ENCODE measurements around the gene LCE3E.

Gene LCE3E

GRCh38 chr1:152546704-152547103 lies 19.9 kb downstream of the LCE3E start:
- H3K4me3 ChIP-seq (ENCODE audit: low read length), result no peak overlapping the region
- no peaks in the 10 kb centered on the region for H3K4me1 ChIP-seq (ENCODE audit: control insufficient read depth, insufficient read depth, low read length)
- no peaks in the 10 kb centered on the region for H3K36me3 ChIP-seq (ENCODE audit: control insufficient read depth, insufficient read depth, low read length)

GRCh38 chr1:152543820-152544219 lies 22.8 kb downstream of the LCE3E start:
- Histone ChIP-seq H3K4me1 (ENCODE audit: control insufficient read depth, insufficient read depth, low read length) (no peaks in the 10 kb centered on the region), H3K4me3 (ENCODE audit: low read length) (no peak overlapping the region), H3K27me3 (ENCODE audit: control insufficient read depth, insufficient read depth, low read length) (no peaks in the 10 kb centered on the region), H3K36me3 (ENCODE audit: control insufficient read depth, insufficient read depth, low read length) (no peaks in the 10 kb centered on the region), H3K9ac (ENCODE audit: low read length) (no peak overlapping the region), H3K9me3 (ENCODE audit: control insufficient read depth, low read length) (no peaks in the 10 kb centered on the region)

More at GRCh38 chr1:152546704-152547103, 19.9 kb downstream of the LCE3E start:
- Histone ChIP-seq H3K9me3 (ENCODE audit: control insufficient read depth, low read length) (no peaks in the 10 kb centered on the region), H3K27me3 (ENCODE audit: control insufficient read depth, insufficient read depth, low read length) (no peaks in the 10 kb centered on the region), H3K9ac (ENCODE audit: low read length) (no peak overlapping the region)

GRCh38 chr1:152539901-152540300 lies 26.7 kb downstream of the LCE3E start:
- Histone ChIP-seq H3K27me3 (ENCODE audit: control insufficient read depth, insufficient read depth, low read length) (no peaks in the 10 kb centered on the region), H3K9ac (ENCODE audit: low read length) (no peak overlapping the region), H3K4me3 (ENCODE audit: low read length) (no peak overlapping the region), H3K9me3 (ENCODE audit: control insufficient read depth, low read length) (no peaks in the 10 kb centered on the region), H3K36me3 (ENCODE audit: control insufficient read depth, insufficient read depth, low read length) (no peaks in the 10 kb centered on the region), H3K4me1 (ENCODE audit: control insufficient read depth, insufficient read depth, low read length) (no peaks in the 10 kb centered on the region)

GRCh38 chr1:152537496-152537895 lies 29.1 kb downstream of the LCE3E start:
- no peaks in the 10 kb centered on the region for H3K27me3 ChIP-seq (ENCODE audit: control insufficient read depth, insufficient read depth, low read length)
- no peaks in the 10 kb centered on the region for H3K4me1 ChIP-seq (ENCODE audit: control insufficient read depth, insufficient read depth, low read length)
- no peak overlapping the region for H3K9ac ChIP-seq (ENCODE audit: low read length)
- H3K4me3 ChIP-seq (ENCODE audit: low read length), result no peak overlapping the region
- H3K36me3 ChIP-seq (ENCODE audit: control insufficient read depth, insufficient read depth, low read length), result no peaks in the 10 kb centered on the region
- H3K9me3 ChIP-seq (ENCODE audit: control insufficient read depth, low read length), result no peaks in the 10 kb centered on the region

- H3K36me3 ChIP-seq (ENCODE audit: control insufficient read depth, insufficient read depth, low read length), result no peaks in the 10 kb centered on the region
- H3K9me3 ChIP-seq (ENCODE audit: control insufficient read depth, low read length), result no peaks in the 10 kb centered on the region
- no peak overlapping the region for H3K4me3 ChIP-seq (ENCODE audit: low read length)
- H3K9ac ChIP-seq (ENCODE audit: low read length), result no peak overlapping the region
- H3K4me1 ChIP-seq (ENCODE audit: control insufficient read depth, insufficient read depth, low read length), result no peaks in the 10 kb centered on the region
- H3K27me3 ChIP-seq (ENCODE audit: control insufficient read depth, insufficient read depth, low read length), result no peaks in the 10 kb centered on the region
These were observed 30.8 kb downstream of the LCE3E start for GRCh38 chr1:152535774-152536173.

GRCh38 chr1:152533327-152533938 lies 33.1 kb downstream of the LCE3E start:
- no peaks in the 10 kb centered on the region for H3K4me1 ChIP-seq (ENCODE audit: control insufficient read depth, insufficient read depth, low read length)
- no peaks in the 10 kb centered on the region for H3K27me3 ChIP-seq (ENCODE audit: control insufficient read depth, insufficient read depth, low read length)
- H3K4me3 ChIP-seq (ENCODE audit: low read length), result no peak overlapping the region
- H3K36me3 ChIP-seq (ENCODE audit: control insufficient read depth, insufficient read depth, low read length), result no peaks in the 10 kb centered on the region
- no peaks in the 10 kb centered on the region for H3K9me3 ChIP-seq (ENCODE audit: control insufficient read depth, low read length)
- H3K9ac ChIP-seq (ENCODE audit: low read length), result no peak overlapping the region

- Histone ChIP-seq H3K27me3 (ENCODE audit: control insufficient read depth, insufficient read depth, low read length) (no peaks in the 10 kb centered on the region), H3K36me3 (ENCODE audit: control insufficient read depth, insufficient read depth, low read length) (no peaks in the 10 kb centered on the region), H3K4me3 (ENCODE audit: low read length) (no peak overlapping the region), H3K9me3 (ENCODE audit: control insufficient read depth, low read length) (no peaks in the 10 kb centered on the region), H3K4me1 (ENCODE audit: control insufficient read depth, insufficient read depth, low read length) (no peaks in the 10 kb centered on the region), H3K9ac (ENCODE audit: low read length) (no peak overlapping the region)
These were observed 41.4 kb downstream of the LCE3E start for GRCh38 chr1:152525080-152525641.

- no peaks in the 10 kb centered on the region for H3K9me3 ChIP-seq (ENCODE audit: control insufficient read depth, low read length)
- no peak overlapping the region for H3K9ac ChIP-seq (ENCODE audit: low read length)
- H3K36me3 ChIP-seq (ENCODE audit: control insufficient read depth, insufficient read depth, low read length), result no peaks in the 10 kb centered on the region
- H3K4me1 ChIP-seq (ENCODE audit: control insufficient read depth, insufficient read depth, low read length), result no peaks in the 10 kb centered on the region
- H3K27me3 ChIP-seq (ENCODE audit: control insufficient read depth, insufficient read depth, low read length), result peaks cover 10% of the 10 kb centered on the region
- H3K4me3 ChIP-seq (ENCODE audit: low read length), result no peak overlapping the region
These were observed 46.0 kb downstream of the LCE3E start for GRCh38 chr1:152520561-152521090.

- Histone ChIP-seq H3K27me3 (ENCODE audit: control insufficient read depth, insufficient read depth, low read length) (peaks cover 18% of the 10 kb centered on the region), H3K4me1 (ENCODE audit: control insufficient read depth, insufficient read depth, low read length) (no peaks in the 10 kb centered on the region), H3K36me3 (ENCODE audit: control insufficient read depth, insufficient read depth, low read length) (no peaks in the 10 kb centered on the region), H3K9me3 (ENCODE audit: control insufficient read depth, low read length) (no peaks in the 10 kb centered on the region), H3K9ac (ENCODE audit: low read length) (no peak overlapping the region), H3K4me3 (ENCODE audit: low read length) (no peak overlapping the region)
These were observed 46.7 kb downstream of the LCE3E start for GRCh38 chr1:152519851-152520250.

GRCh38 chr1:152517237-152517811 lies 49.3 kb downstream of the LCE3E start:
- no peaks in the 10 kb centered on the region for H3K36me3 ChIP-seq (ENCODE audit: control insufficient read depth, insufficient read depth, low read length)
- H3K4me3 ChIP-seq (ENCODE audit: low read length), result no peak overlapping the region
- H3K9ac ChIP-seq (ENCODE audit: low read length), result no peak overlapping the region
- no peaks in the 10 kb centered on the region for H3K4me1 ChIP-seq (ENCODE audit: control insufficient read depth, insufficient read depth, low read length)
- peaks cover 35% of the 10 kb centered on the region for H3K27me3 ChIP-seq (ENCODE audit: control insufficient read depth, insufficient read depth, low read length)
- no peaks in the 10 kb centered on the region for H3K9me3 ChIP-seq (ENCODE audit: control insufficient read depth, low read length)

- Histone ChIP-seq H3K27me3 (ENCODE audit: control insufficient read depth, insufficient read depth, low read length) (peaks cover 35% of the 10 kb centered on the region), H3K9me3 (ENCODE audit: control insufficient read depth, low read length) (no peaks in the 10 kb centered on the region), H3K9ac (ENCODE audit: low read length) (no peak overlapping the region), H3K4me1 (ENCODE audit: control insufficient read depth, insufficient read depth, low read length) (no peaks in the 10 kb centered on the region), H3K36me3 (ENCODE audit: control insufficient read depth, insufficient read depth, low read length) (no peaks in the 10 kb centered on the region), H3K4me3 (ENCODE audit: low read length) (no peak overlapping the region)
These were observed 50.5 kb downstream of the LCE3E start for GRCh38 chr1:152516082-152516481.
